ENCODE data around the gene SCD.
"Not testable (repeated sequence)": the region's sequence is repeated elsewhere in the genome, so short reads cannot be mapped to it uniquely, and the experiment has no call there.

SCD gene

GRCh38 chr10:100346765-100347567, at the start of gene SCD:
Gene SCD, plus strand, starts transcription at chr10:100347233. Its CDS starts 272 bp downstream, at chr10:100347505.
- peak; percentile 93 for DNase-seq

- no peak for DNase-seq
Observed at GRCh38 chr10:100297242-100297641, 49.8 kb upstream of the SCD start.

DNA sequence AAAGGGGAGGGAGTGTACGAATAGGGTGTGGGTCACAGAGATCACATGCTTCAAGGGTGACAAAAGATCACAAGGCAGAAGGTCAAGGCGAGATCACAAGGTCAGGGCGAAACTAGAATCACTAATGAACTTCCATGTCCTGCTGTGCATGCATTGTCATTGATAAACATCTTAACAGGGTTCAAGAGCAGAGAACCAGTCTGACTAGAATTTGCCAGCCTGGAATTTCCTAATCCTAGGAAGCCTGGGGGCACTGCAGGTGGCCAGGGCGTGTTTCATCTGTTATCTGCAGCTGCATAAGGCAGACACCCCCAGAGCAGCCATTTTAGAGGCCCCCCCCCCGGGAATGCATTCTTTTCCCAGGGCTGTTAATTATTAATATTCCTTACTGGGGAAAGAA, 45.9 kb upstream of the SCD start:
- not testable (repeated sequence) for DNase-seq

DNA sequence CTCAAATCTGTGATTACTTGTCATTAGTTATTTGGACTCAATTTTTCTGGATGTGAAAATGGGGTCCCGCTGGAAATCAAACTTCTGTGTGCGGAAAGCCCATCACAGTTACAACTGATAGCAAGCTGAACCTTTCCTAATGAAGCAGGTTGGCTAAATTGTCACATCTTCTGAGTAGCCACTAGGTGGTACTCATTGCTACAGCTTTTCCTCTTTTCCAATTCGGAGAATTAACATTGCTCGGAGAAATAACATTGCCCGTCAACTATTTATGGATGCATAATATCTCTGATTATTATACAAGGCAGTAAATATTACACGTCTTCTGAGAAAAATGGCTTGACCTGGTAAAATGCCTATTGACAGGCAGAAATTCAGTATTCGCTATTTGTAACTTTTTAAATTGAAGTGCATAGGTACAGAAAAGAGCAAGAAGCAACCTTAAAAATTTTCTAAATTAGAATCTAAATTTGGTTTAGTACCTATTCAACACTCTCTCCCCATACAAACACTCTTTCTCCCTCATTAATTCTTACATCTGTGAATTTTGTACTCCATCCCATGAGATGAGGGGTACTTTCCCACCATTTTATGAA, 43.2 kb upstream of the SCD start:
- DNase-seq: peak; percentile 1

DNA sequence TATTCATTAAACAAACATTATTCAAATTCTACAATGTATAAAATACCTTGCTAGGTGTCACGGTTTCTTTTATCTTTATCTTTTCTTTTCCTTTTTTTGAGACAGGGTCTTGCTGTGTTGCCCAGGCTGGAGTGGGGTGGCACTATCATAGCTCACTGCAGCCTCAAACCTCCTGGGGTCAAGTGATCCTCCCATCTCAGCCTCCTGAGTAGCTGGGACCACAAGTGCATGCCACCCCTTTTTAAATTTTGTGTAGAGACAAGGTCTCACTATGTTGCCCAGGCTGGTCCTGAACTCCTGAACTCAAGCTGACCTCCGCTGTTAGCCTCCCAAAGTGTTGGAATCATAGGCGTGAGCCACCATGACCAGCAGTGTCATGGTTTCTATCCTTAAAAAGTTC, 42.6 kb upstream of the SCD start:
- DNase-seq: no peak

- no peak for DNase-seq
Observed at GRCh38 chr10:100306861-100307260, 40.2 kb upstream of the SCD start.

GRCh38 chr10:100307684-100308083, 39.3 kb upstream of the SCD start:
- no peak for DNase-seq

DNA sequence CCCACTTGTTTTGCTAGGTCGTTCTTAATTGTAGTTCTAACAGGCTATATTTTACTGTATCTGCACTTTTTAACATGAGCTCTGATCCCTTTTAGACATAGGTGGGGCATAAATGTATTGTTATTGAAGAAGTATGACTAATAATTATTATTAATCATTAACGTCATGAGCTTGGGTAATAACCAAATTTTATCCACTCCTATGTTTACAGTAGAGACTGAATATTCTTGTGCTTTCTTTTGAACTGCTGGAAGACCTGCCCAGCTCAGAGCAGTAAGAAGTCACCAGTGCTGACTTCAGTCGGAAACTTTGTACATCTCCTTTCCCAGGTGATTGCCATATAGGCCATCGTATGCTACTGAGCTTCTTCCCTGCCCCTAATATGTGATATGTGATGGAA, 35.7 kb upstream of the SCD start:
- DNase-seq: no peak

DNA sequence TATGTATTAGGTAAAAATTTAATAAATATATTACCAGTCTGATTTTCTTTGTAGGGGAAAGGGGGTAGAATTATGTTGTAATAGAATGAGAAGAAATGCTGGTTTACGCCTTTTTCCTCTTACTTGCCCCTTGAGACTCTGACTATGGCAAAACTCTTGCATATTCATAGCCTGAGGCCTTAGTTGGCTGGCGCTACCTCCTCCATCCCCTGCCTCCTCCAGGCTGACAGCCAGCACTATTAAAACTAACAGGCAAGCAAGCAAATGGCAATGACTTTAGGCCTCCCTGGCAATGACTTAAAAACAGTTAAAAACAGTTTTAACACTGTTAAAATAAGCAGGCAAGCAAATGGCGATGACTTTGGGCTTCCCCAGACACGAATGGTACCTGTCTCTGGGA, 31.4 kb upstream of the SCD start:
- DNase-seq: no peak

GRCh38 chr10:100318207-100318606, 28.8 kb upstream of the SCD start:
- no peak for DNase-seq

DNA sequence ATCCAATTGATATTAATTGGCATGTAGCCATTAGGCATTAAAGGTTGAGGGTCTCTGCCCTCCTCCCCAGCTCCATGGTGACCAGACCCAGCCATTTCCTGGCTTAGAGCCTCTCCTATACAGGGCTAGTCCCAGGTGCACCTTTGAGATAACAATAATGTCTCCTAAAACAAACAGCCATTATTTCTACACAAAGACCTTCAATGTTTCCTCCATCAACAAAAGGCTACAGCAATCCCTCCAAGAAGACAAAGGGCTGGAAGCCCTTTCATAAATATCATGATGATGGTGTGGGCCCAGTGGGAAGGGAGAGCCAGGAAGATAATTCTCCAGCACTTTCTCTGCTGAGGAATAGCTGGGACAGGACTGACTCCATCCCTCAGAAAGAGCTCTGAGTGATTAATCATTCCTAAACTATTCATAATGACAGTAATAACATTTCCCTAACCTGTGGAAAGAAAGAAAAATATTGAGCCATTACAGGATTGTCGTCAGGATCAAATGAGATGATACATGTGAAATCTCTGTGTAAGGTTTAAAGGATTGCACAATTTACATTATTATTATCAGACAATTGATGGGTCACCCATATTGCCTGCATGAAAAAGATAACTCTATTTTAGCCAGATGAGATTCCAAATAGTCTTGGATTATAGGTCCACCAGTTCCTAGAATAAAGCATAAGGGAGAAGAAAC, 27.2 kb upstream of the SCD start:
- no peak for DNase-seq

- no peak for DNase-seq
Observed at GRCh38 chr10:100325158-100325557, 21.9 kb upstream of the SCD start.

DNA sequence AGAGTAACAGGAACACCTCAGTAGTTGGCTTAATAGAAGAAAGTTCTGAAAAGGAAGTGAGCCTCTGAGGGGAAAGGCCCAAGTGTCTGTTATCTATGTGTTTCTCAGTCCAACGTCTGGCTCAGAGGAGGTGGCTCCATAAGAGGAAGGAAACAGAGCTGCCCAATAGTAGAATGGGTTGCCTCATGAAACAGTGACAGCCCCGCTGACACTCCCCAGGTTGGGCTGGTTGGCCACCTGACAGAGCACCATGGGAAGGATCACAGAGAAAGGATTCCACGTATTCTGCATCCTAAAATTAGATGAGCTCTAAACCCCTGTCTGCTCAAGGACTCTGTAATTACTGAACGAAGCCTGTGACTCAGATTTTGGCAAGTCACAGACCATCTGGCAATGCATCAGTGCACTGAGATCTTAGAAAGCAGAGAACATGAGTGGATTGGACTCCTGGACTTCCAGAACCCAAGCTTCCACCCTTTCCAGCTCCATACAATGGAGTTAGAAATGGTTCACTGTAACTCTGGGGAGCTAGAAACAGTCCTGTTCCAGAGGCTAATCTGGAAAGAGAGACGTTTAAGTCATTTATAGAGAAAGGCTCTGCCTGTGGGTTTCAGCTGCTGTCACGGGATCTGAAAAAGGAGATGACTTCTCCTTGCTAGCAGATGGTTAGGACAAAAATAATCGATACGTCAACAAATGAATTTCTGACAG, 19.9 kb upstream of the SCD start:
- DNase-seq: peak; percentile 48

GRCh38 chr10:100327718-100328009, 19.4 kb upstream of the SCD start:
- DNase-seq: no peak

GRCh38 chr10:100328198-100328597, 18.8 kb upstream of the SCD start:
- DNase-seq: no peak

DNA sequence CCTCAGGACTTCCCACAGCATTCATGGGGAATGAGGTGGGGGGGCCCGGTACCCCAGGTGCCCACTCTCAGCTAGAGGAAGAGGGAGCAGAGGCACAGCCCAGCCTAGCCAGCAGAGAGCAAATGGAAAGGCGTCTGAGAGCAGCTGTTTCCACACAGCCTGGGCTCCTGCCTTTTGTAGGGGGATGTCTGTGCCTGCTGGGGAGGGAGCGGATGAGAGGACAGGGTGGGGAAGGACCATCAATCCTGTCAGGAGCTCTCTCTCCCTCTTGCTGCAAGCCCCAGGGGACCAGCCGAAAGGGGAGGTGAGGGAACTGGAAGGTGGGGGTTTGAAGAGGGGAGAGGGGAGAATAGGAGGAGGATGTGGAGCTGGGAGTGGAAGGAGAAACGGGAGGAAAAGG, 17.0 kb upstream of the SCD start, which contains the start of gene PKD2L1:
TSS of gene PKD2L1 (minus strand) at position 150 of the 400 bp plus-strand sequence. CDS start at position 25, 125 bp downstream.
- DNase-seq: no peak

- DNase-seq: no peak
Observed at GRCh38 chr10:100333106-100333505, 13.9 kb upstream of the SCD start.

- DNase-seq: no peak
Observed at GRCh38 chr10:100333661-100334440, 13.2 kb upstream of the SCD start.

GRCh38 chr10:100334762-100335161, 12.3 kb upstream of the SCD start:
- no peak for DNase-seq

GRCh38 chr10:100338434-100339036, 8.5 kb upstream of the SCD start:
- no peak for DNase-seq

DNA sequence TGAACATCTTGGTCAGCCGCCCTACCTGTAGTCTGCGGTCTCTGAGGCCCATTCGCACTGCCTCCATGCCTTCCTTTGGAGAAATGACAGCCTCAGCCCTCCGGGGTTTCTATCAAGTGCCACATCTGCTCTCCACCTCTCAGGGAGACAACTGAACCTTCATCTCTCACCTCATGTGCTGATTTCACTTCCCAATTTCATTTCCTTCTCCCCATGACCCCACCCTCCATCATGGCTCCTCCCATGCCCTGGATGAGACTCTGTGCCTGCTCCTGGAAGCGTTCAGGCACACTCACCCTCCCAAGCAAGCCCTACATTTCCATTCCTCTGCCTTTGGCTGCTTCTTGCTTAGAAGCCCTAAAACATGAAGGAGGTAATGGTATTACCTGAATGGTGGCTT, 7.8 kb upstream of the SCD start:
- DNase-seq: no peak

All from DMS 273 treated with DMSO at 0.1 percent for 48 hours (cell line).